A549 (cell line): ENCODE measurements around the gene VRTN. TPM values are rescaled to one million over a fixed set of nuclear protein-coding genes. Genes with fewer than 3 reads are reported as not detected.

Experiments used
- ATAC-seq, 2 experiments: fragments of 200-7000 bp in 1 of 2; fragments of >200 bp in 1 of 2; cut with Nextera tagmentation in 1 of 2; cut with Tn5 transposase in 1 of 2; 3 replicates each; pipeline versions ENCODE4 v1.8.0 to v1.9.1; 2018 to 2020; ENCODE audit warnings: mild to moderate bottlenecking in 1 of 2, moderate library complexity in 1 of 2
- CTCF ChIA-PET: fragments of 300-600 bp; sonication (Branson Sonifier 250); formaldehyde crosslinking; extraction: SDS; loops from one replicate; lab custom pipeline; 2021; ENCODE audit warnings: antibody characterized with exemption, inconsistent platforms; lab: Yijun Ruan, JAX
- POLR2A ChIA-PET: fragments of 350-600 bp; formaldehyde crosslinking; extraction: SDS; loops from one replicate; lab custom pipeline; 2021; ENCODE audit warnings: antibody characterized with exemption, inconsistent platforms; lab: Yijun Ruan, JAX
- DNase-seq, 2 experiments: peaks; one replicate each; pipeline versions ENCODE4 v3.0.0 to v3.0.0-alpha.2; 2011 to 2016; ENCODE audit warnings: low read depth in 1 of 2, low spot score in 1 of 2
- FAIRE-seq: peaks from 2 replicates; lab custom pipeline; 2011; peaks lifted over from hg19 to GRCh38; lab: Jason Lieb, UNC
- H3K27ac ChIP-seq, 2 experiments: fragments of >200 bp; sonication (Bioruptor Twin); formaldehyde crosslinking; 3 replicates each; pipeline ENCODE4 v1.5.1; 2016 to 2017
- H3K4me1 ChIP-seq: fragments of >200 bp; sonication (Bioruptor Twin); formaldehyde crosslinking; 3 replicates; pipeline ENCODE4 v1.6.1; 2016
- H3K4me2 ChIP-seq: fragments of >200 bp; sonication (Bioruptor Twin); formaldehyde crosslinking; 3 replicates; pipeline ENCODE4 v1.6.1; 2016
- H3K4me3 ChIP-seq: fragments of >200 bp; sonication (Bioruptor Twin); formaldehyde crosslinking; 3 replicates; pipeline ENCODE4 v1.5.1; 2016
- H3K9me3 ChIP-seq: fragments of >200 bp; sonication (Bioruptor Twin); formaldehyde crosslinking; 3 replicates; pipeline ENCODE4 v1.6.1; 2016
- BCL3 ChIP-seq: fragments of >200 bp; sonication (Bioruptor Twin); formaldehyde crosslinking; IDR thresholded peaks from 3 replicates; pipeline ENCODE4 v1.6.1; 2016
- BHLHE40 ChIP-seq: IDR thresholded peaks from 2 replicates; pipeline ENCODE4 v1.6.1; 2012; ENCODE audit warnings: low read depth, low read length, inconsistent platforms
- CBX8 ChIP-seq: fragments of 200-600 bp; sonication (generic); IDR thresholded peaks from 2 replicates; pipeline ENCODE4 v1.6.1; 2016
- CHD2 ChIP-seq: fragments of 150-350 bp; IDR thresholded peaks from 2 replicates; pipeline ENCODE4 v1.6.1; 2014; ENCODE audit warnings: low read length; ENCODE audit not compliant: partially characterized antibody
- CHD4 ChIP-seq: fragments of 200-600 bp; sonication (generic); IDR thresholded peaks from 2 replicates; pipeline ENCODE4 v1.6.1; 2016; ENCODE audit warnings: antibody characterized with exemption, mild to moderate bottlenecking, borderline replicate concordance
- E2F6 ChIP-seq: IDR thresholded peaks from 2 replicates; pipeline ENCODE4 v1.6.1; 2012; ENCODE audit warnings: low read depth, borderline replicate concordance
- EHF ChIP-seq: fragments of 250-450 bp; sonication (Bioruptor Pico); IDR thresholded peaks from 2 replicates; pipeline ENCODE4 v1.5.0; 2020; ENCODE audit warnings: mild to moderate bottlenecking
- EHMT2 ChIP-seq: fragments of 200-600 bp; sonication (generic); IDR thresholded peaks from 2 replicates; pipeline ENCODE4 v1.6.1; 2016; ENCODE audit warnings: antibody characterized with exemption, low read depth, mild to moderate bottlenecking, moderate library complexity
- EP300 ChIP-seq, 2 experiments: fragments of >200 bp; sonication (Bioruptor Twin); formaldehyde crosslinking; IDR thresholded peaks; 2 replicates in 1 of 2; 3 replicates in 1 of 2; pipeline ENCODE4 v1.6.1; 2016 to 2017
- ESRRA ChIP-seq: fragments of 150-350 bp; IDR thresholded peaks from 2 replicates; pipeline ENCODE4 v1.6.1; 2014; ENCODE audit warnings: mild to moderate bottlenecking, low read length, borderline replicate concordance
- FOSB ChIP-seq: fragments of 250-450 bp; sonication (Bioruptor Pico); IDR thresholded peaks from 2 replicates; pipeline ENCODE4 v1.5.0; 2020; ENCODE audit warnings: mild to moderate bottlenecking, moderate library complexity
- HEYL ChIP-seq: fragments of 250-450 bp; sonication (Bioruptor Pico); IDR thresholded peaks from 2 replicates; pipeline ENCODE4 v1.8.0; 2021; ENCODE audit warnings: mild to moderate bottlenecking, moderate library complexity
- HOXA7 ChIP-seq: fragments of 250-450 bp; sonication (Bioruptor Pico); IDR thresholded peaks from 2 replicates; pipeline ENCODE4 v1.5.0; 2020; ENCODE audit warnings: mild to moderate bottlenecking, moderate library complexity
- HOXB5 ChIP-seq: fragments of 250-450 bp; sonication (Bioruptor Pico); IDR thresholded peaks from 2 replicates; pipeline ENCODE4 v1.5.0; 2020; ENCODE audit warnings: mild to moderate bottlenecking, moderate library complexity
- MAFK ChIP-seq: fragments of 450-650 bp; IDR thresholded peaks from 2 replicates; pipeline ENCODE4 v1.6.1; 2014; ENCODE audit not compliant: partially characterized antibody
- MAZ ChIP-seq: fragments of 150-350 bp; IDR thresholded peaks from 2 replicates; pipeline ENCODE4 v1.6.1; 2014; ENCODE audit warnings: antibody characterized with exemption, low read depth, low read length, borderline replicate concordance
- RFX5 ChIP-seq: fragments of 450-650 bp; IDR thresholded peaks from 2 replicates; pipeline ENCODE4 v1.7.1; 2014; ENCODE audit warnings: antibody characterized with exemption, mild to moderate bottlenecking, moderate library complexity
- RNF2 ChIP-seq: fragments of 200-600 bp; sonication (generic); IDR thresholded peaks from 2 replicates; pipeline ENCODE4 v1.6.1; 2016; ENCODE audit warnings: low read depth, mild to moderate bottlenecking, antibody characterized with exemption, moderate library complexity, borderline replicate concordance
- SMC3 ChIP-seq: fragments of >200 bp; sonication (Bioruptor Twin); formaldehyde crosslinking; IDR thresholded peaks from 3 replicates; pipeline ENCODE4 v1.6.1; 2018; ENCODE audit warnings: inconsistent platforms
- SREBF2 ChIP-seq: fragments of 450-650 bp; IDR thresholded peaks from 2 replicates; pipeline ENCODE4 v1.6.1; 2014; ENCODE audit warnings: mild to moderate bottlenecking, moderate library complexity
- TFCP2L1 ChIP-seq: fragments of 250-450 bp; sonication (Bioruptor Pico); IDR thresholded peaks from 2 replicates; pipeline ENCODE4 v1.5.0; 2021; ENCODE audit warnings: mild to moderate bottlenecking
- USF2 ChIP-seq: fragments of 450-650 bp; IDR thresholded peaks from 2 replicates; pipeline ENCODE4 v1.6.1; 2014; ENCODE audit warnings: antibody characterized with exemption
- ZC3H11A ChIP-seq: fragments of 450-650 bp; IDR thresholded peaks from 2 replicates; pipeline ENCODE4 v1.6.1; 2014; ENCODE audit warnings: antibody characterized with exemption, mild to moderate bottlenecking
- ZFP36 ChIP-seq: fragments of 450-650 bp; IDR thresholded peaks from 2 replicates; pipeline ENCODE4 v1.6.1; 2014; ENCODE audit warnings: borderline replicate concordance; ENCODE audit not compliant: partially characterized antibody
- ZNF302 ChIP-seq: fragments of 250-450 bp; sonication (Bioruptor Pico); IDR thresholded peaks from 2 replicates; pipeline ENCODE4 v1.9.0; 2021; ENCODE audit warnings: inconsistent platforms, mild to moderate bottlenecking, moderate library complexity
- ZSCAN20 ChIP-seq: fragments of 250-450 bp; sonication (Bioruptor Pico); IDR thresholded peaks from 2 replicates; pipeline ENCODE4 v1.8.0; 2022; ENCODE audit warnings: mild to moderate bottlenecking, moderate library complexity
- WGBS: methylation state at CpG from one replicate; pipeline ENCODE4 v1.1.6; 2017; ENCODE audit errors: missing lambda C conversion rate; 5-methylcytosine and 5-hydroxymethylcytosine counted together
- polyA plus RNA-seq, 4 experiments: library from polyadenylated mRNA; depleted of rRNA in 3 of 4; stranded (reverse); fragments of >200 nt; fragmentation: RNase III in 1 of 4; extraction: RNeasy Plus Mini Kit Qiagen cat#74134 plus additional on column Dnase treatment in 1 of 4; gene quantifications; 2 replicates in 3 of 4; 3 replicates in 1 of 4; pipeline ENCODE4 v1.2.3, GENCODE V29; 2011 to 2017

Gene VRTN
- polyA plus RNA-seq, 2 of the 4 experiments (the other 2 are of a cell fraction): not detected

GRCh38 chr14:74347795-74348100 is 523 bp upstream of the VRTN start:
- POLR2A ChIA-PET: no interaction called here
- no peak for DNase-seq
- CTCF ChIA-PET: interaction anchor here (0.7 to 1.8 kb wide), 4 partner anchors 9 to 131 kb away, joined by 3 to 6 read pairs (median 4); partner anchors contain the start of gene ABCD4
- H3K9me3 ChIP-seq: no peaks in the 10 kb centered on the region
- WGBS: 15% methylated on average over 1 of the region's 1 CpG
- H3K4me3 ChIP-seq: no peak overlapping the region
- H3K4me1 ChIP-seq: no peaks in the 10 kb centered on the region
- no peak for FAIRE-seq
- ATAC-seq: no peak
- TF ChIP-seq CHD2 (no peak), HEYL (CRISPR knock-in tag) (no peak), EP300 (IDR thresholded peaks at IDR 0.05) (no peak), ZC3H11A (no peak), E2F6 (no peak), EHF (no peak), ESRRA (no peak), FOSB (CRISPR knock-in tag) (no peak), ZNF302 (CRISPR knock-in tag) (no peak), ZSCAN20 (CRISPR knock-in tag) (no peak), ZFP36 (no peak), USF2 (no peak)
- H3K27ac ChIP-seq: no peak overlapping the region
- no peak overlapping the region for H3K4me2 ChIP-seq

GRCh38 chr14:74348735-74349463 is 628 bp downstream of the VRTN start:
- Histone ChIP-seq H3K27ac (no peak overlapping the region), H3K4me3 (no peak overlapping the region), H3K9me3 (no peaks in the 10 kb centered on the region), H3K4me2 (no peak overlapping the region), H3K4me1 (no peaks in the 10 kb centered on the region)
- WGBS: 80% methylated on average over 15 of the region's 17 CpGs
- ATAC-seq (no peak; a peak in 1 of 6 replicates), DNase-seq (no peak), FAIRE-seq (no peak)
- TF ChIP-seq MAZ: no peak
- no peak for TF ChIP-seq RNF2
- no peak for TF ChIP-seq CBX8
- no peak for TF ChIP-seq BCL3
- TF ChIP-seq BHLHE40: no peak
- no peak for TF ChIP-seq RFX5
- no peak for TF ChIP-seq CHD2
- no peak for TF ChIP-seq USF2
- no peak for TF ChIP-seq TFCP2L1
- no peak for TF ChIP-seq MAFK
- no peak for TF ChIP-seq SREBF2
- no peak for TF ChIP-seq HOXB5
- TF ChIP-seq EHMT2: no peak
- TF ChIP-seq HOXA7 (CRISPR knock-in tag): no peak
- TF ChIP-seq SMC3: no peak
- no peak for TF ChIP-seq CHD4
- ChIA-PET POLR2A (no interaction called here), CTCF (interaction anchor here (0.9 to 1.8 kb wide), 3 partner anchors 14 to 130 kb away, joined by 3 to 6 read pairs (median 4); no protein-coding TSS in a partner anchor)
